OCI-LY1 (cell line): ENCODE results near the gene UBXN6.

ENCODE experiments used
- CTCF ChIP-seq: fragments of 200-600 bp; sonication (generic), shearing (Covaris generic); IDR thresholded peaks from 2 replicates; pipeline ENCODE4 v1.5.1; 2017; ENCODE audit warnings: mild to moderate bottlenecking, antibody characterized with exemption, low read length, moderate library complexity, mixed read lengths
- EZH2 ChIP-seq: fragments of 200-600 bp; sonication (generic), shearing (Covaris generic); IDR thresholded peaks from 2 replicates; pipeline ENCODE4 v1.8.0; 2017; ENCODE audit warnings: borderline replicate concordance, mixed run types, mild to moderate bottlenecking, antibody characterized with exemption, low read length, moderate library complexity, mixed read lengths

- TF ChIP-seq CTCF (no peak), EZH2 (no peak)
These were observed 10.2 kb upstream of the UBXN6 start for GRCh38 chr19:4467835-4468234.
